ENCODE data around the gene ZNF280B. TPM values are rescaled to one million over a fixed set of nuclear protein-coding genes. Genes with fewer than 3 reads are reported as not detected.
"Not testable (repeated sequence)": the region's sequence is repeated elsewhere in the genome, so short reads cannot be mapped to it uniquely, and the experiment has no call there.

The ZNF280B gene
- total RNA-seq, 1 donor from 2014 or later: 5.0 TPM

- DNase-seq (ENCODE audit: extremely low spot score, unreplicated experiment): no peak
- Mint-ChIP-seq H3K4me3 (no peak overlapping the region), H3K36me3 (no peaks in the 10 kb centered on the region), H3K9me3 (no peaks in the 10 kb centered on the region), H3K27me3 (peaks cover 19% of the 10 kb centered on the region), H3K27ac (no peak overlapping the region), H3K4me1 (ENCODE audit: unreplicated experiment) (no peaks in the 10 kb centered on the region)
- no peak for TF ChIP-seq CTCF (conservative IDR thresholded peaks at IDR 0.05)
Observed at GRCh38 chr22:22533863-22534262, 25.3 kb upstream of the ZNF280B start.

GRCh38 chr22:22533417-22533816 lies 24.9 kb upstream of the ZNF280B start:
- H3K27me3 Mint-ChIP-seq: peaks cover 15% of the 10 kb centered on the region

GRCh38 chr22:22532547-22533071 lies 24.1 kb upstream of the ZNF280B start:
- not testable (repeated sequence) for H3K36me3 Mint-ChIP-seq; H3K9me3 Mint-ChIP-seq; H3K4me3 Mint-ChIP-seq; DNase-seq (ENCODE audit: extremely low spot score, unreplicated experiment); H3K4me1 Mint-ChIP-seq (ENCODE audit: unreplicated experiment); H3K27ac Mint-ChIP-seq
- peaks cover 15% of the 10 kb centered on the region for H3K27me3 Mint-ChIP-seq

More at GRCh38 chr22:22533417-22533816, 24.9 kb upstream of the ZNF280B start:
- no peak for TF ChIP-seq CTCF (conservative IDR thresholded peaks at IDR 0.05)
- Mint-ChIP-seq H3K36me3 (no peaks in the 10 kb centered on the region), H3K9me3 (no peaks in the 10 kb centered on the region), H3K4me3 (no peak overlapping the region), H3K4me1 (ENCODE audit: unreplicated experiment) (no peaks in the 10 kb centered on the region), H3K27ac (no peak overlapping the region)
- no peak for DNase-seq (ENCODE audit: extremely low spot score, unreplicated experiment)

- Mint-ChIP-seq H3K36me3 (no peaks in the 10 kb centered on the region), H3K27me3 (peaks cover 15% of the 10 kb centered on the region)
- TF ChIP-seq CTCF (conservative IDR thresholded peaks at IDR 0.05): no peak
Observed at GRCh38 chr22:22531770-22532546, 23.4 kb upstream of the ZNF280B start.

GRCh38 chr22:22528780-22529179 lies 20.2 kb upstream of the ZNF280B start:
- Mint-ChIP-seq H3K4me3 (no peak overlapping the region), H3K4me1 (ENCODE audit: unreplicated experiment) (no peaks in the 10 kb centered on the region), H3K27ac (no peak overlapping the region), H3K36me3 (no peaks in the 10 kb centered on the region), H3K27me3 (peaks cover 24% of the 10 kb centered on the region), H3K9me3 (no peaks in the 10 kb centered on the region)
- no peak for DNase-seq (ENCODE audit: extremely low spot score, unreplicated experiment)
- no peak for TF ChIP-seq CTCF (conservative IDR thresholded peaks at IDR 0.05)

More at GRCh38 chr22:22531770-22532546, 23.4 kb upstream of the ZNF280B start:
- Mint-ChIP-seq H3K4me3 (no peak overlapping the region), H3K27ac (no peak overlapping the region), H3K9me3 (no peaks in the 10 kb centered on the region), H3K4me1 (ENCODE audit: unreplicated experiment) (no peaks in the 10 kb centered on the region)
- DNase-seq (ENCODE audit: extremely low spot score, unreplicated experiment): no peak

GRCh38 chr22:22527312-22527711 lies 18.8 kb upstream of the ZNF280B start:
- peaks cover 28% of the 10 kb centered on the region for H3K27me3 Mint-ChIP-seq

More at GRCh38 chr22:22527312-22527711, 18.8 kb upstream of the ZNF280B start:
- Mint-ChIP-seq H3K4me1 (ENCODE audit: unreplicated experiment) (no peaks in the 10 kb centered on the region), H3K27ac (no peak overlapping the region), H3K9me3 (no peaks in the 10 kb centered on the region), H3K4me3 (no peak overlapping the region), H3K36me3 (no peaks in the 10 kb centered on the region)
- DNase-seq (ENCODE audit: extremely low spot score, unreplicated experiment): no peak
- no peak for TF ChIP-seq CTCF (conservative IDR thresholded peaks at IDR 0.05)
